Subcutaneous abdominal adipose tissue (tissue), 5 donors: ENCODE data around the gene GRID2IP.

Experiments
- H3K27ac ChIP-seq: one replicate; pipeline ENCODE4 v1.7.0; 2013; ENCODE audit warnings: low read depth, mild to moderate bottlenecking, inconsistent platforms, low read length, moderate library complexity
- H3K27me3 ChIP-seq, 5 donors: one replicate each; pipeline ENCODE4 v1.7.0; 2013; ENCODE audit warnings: low read length in 5 of 5, inconsistent platforms in 1 of 5; ENCODE audit not compliant: control insufficient read depth in 5 of 5, insufficient read depth in 4 of 5
- H3K36me3 ChIP-seq, 5 donors: one replicate each; pipeline ENCODE4 v1.7.0; 2013; ENCODE audit warnings: low read length in 5 of 5; ENCODE audit not compliant: control insufficient read depth in 5 of 5, insufficient read depth in 5 of 5
- H3K4me1 ChIP-seq, 5 donors: one replicate each; pipeline ENCODE4 v1.7.0; 2013; ENCODE audit warnings: low read length in 5 of 5, mild to moderate bottlenecking in 3 of 5, moderate library complexity in 1 of 5; ENCODE audit not compliant: control insufficient read depth in 5 of 5, insufficient read depth in 5 of 5
- H3K4me3 ChIP-seq, 5 donors: one replicate each; pipeline ENCODE4 v1.7.0; 2013; ENCODE audit warnings: low read length in 5 of 5, low read depth in 1 of 5
- H3K9ac ChIP-seq, 5 donors: one replicate each; pipeline ENCODE4 v1.7.0; 2013; ENCODE audit warnings: low read length in 5 of 5, mild to moderate bottlenecking in 4 of 5, moderate library complexity in 3 of 5
- H3K9me3 ChIP-seq, 5 donors: one replicate each; pipeline ENCODE4 v1.7.0; 2013; ENCODE audit warnings: low read length in 5 of 5; ENCODE audit not compliant: control insufficient read depth in 5 of 5
- donor health status: healthy.
- donor health status: healthy.
- donor health status: healthy.
- donor health status: healthy.
- donor health status: healthy.

The GRID2IP gene

DNA sequence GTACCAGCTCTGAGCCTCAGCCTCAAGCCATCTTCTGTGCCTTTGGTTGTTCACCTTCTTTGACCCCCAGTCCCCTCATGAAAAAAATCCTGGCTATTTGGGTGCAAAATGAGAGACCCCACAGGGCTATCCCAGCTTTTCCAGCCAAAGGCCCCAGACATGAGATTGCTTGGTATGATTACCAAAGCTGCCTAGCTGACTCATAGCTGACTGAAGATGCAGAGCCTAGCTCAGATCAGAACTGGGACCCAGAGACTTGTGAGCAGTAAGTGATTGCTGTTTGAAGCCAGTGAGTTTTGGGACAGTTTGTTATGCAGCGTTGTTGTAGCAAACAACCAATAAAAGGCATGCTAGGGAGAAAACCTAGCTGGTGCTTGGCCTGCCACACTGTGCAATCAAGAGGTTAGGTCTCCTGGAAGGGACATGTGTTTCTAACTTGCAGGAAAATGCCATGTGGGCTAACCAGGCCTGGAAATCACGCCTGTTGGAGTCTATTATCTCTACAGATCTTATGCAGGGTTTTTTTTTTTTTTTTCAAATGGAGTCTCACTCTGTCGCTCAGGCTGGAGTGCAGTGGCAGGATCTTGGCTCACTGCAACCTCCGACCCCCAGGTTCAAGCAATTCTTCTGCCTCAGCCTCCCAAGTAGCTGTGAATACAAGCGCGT is 55.5 kb downstream of the GRID2IP start:
- Histone ChIP-seq H3K4me1 (no peaks in the 10 kb centered on the region), H3K4me3 (no peak overlapping the region), H3K36me3 (no peaks in the 10 kb centered on the region), H3K9ac (no peak overlapping the region), H3K27me3 (no peaks in the 10 kb centered on the region), H3K27ac (no peak overlapping the region), H3K9me3 (no peaks in the 10 kb centered on the region)

GRCh38 chr7:6494365-6494764 is 56.9 kb downstream of the GRID2IP start:
- Histone ChIP-seq H3K9ac (no peak overlapping the region), H3K4me3 (no peak overlapping the region), H3K4me1 (no peaks in the 10 kb centered on the region), H3K27me3 (no peaks in the 10 kb centered on the region), H3K9me3 (peaks cover 0 to 5% (median 4%) of the 10 kb centered on the region in 5 donors), H3K27ac (no peak overlapping the region), H3K36me3 (no peaks in the 10 kb centered on the region)

- no peaks in the 10 kb centered on the region for H3K27me3 ChIP-seq
- peaks cover 0 to 6% (median 4%) of the 10 kb centered on the region in 5 donors for H3K9me3 ChIP-seq
- H3K27ac ChIP-seq = no peak overlapping the region
- no peak overlapping the region for H3K4me3 ChIP-seq
- no peak overlapping the region for H3K9ac ChIP-seq
- H3K36me3 ChIP-seq = no peaks in the 10 kb centered on the region
- H3K4me1 ChIP-seq = no peaks in the 10 kb centered on the region
Observed at GRCh38 chr7:6491194-6491593, 60.1 kb downstream of the GRID2IP start.

DNA sequence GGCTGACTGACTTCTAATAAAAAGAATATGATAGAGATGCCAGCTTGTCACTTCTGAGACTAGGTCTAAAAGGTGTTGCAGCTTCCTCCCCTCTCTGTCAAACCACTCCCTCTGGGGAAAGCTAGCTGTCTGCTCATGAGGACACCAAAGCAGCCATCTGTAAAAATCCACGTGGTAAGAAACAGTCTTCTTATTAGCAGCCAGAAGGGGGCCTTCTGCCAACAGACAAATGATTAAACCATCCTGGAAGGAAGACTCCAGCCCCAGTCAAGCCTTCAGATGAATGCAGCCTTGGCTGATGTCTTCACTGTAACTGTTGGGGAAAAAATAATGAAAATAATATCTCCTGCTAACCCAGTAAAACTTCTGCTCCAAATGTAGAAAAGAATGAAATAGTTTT is 61.6 kb downstream of the GRID2IP start:
- Histone ChIP-seq H3K36me3 (no peaks in the 10 kb centered on the region), H3K9ac (no peak overlapping the region), H3K9me3 (peaks cover 0 to 6% (median 4%) of the 10 kb centered on the region in 5 donors), H3K27me3 (no peaks in the 10 kb centered on the region), H3K4me1 (peaks cover 0 to 2% (median under 1%) of the 10 kb centered on the region in 5 donors), H3K4me3 (no peak overlapping the region), H3K27ac (no peak overlapping the region)

DNA sequence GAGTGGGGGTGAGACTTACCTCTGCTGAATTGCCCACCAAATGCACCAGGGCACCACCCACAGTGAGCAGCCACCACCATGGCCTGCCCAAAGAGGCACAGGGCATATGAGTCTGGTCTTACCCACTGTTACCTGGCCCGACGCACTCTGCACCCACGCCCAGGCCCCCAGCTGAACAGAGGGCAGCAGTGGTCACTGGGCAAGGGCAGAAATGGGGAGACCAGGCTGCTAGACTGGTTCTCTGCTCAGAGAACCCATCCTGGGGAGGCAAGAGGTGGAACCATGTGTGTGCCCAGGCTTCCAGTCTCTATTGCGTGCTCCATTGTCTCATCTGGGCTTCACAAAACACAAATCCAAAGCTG is 64.1 kb downstream of the GRID2IP start:
- no peak overlapping the region for H3K9ac ChIP-seq

GRCh38 chr7:6486438-6487183 is 64.7 kb downstream of the GRID2IP start:
- H3K4me1 ChIP-seq = peaks cover 7 to 22% (median 18%) of the 10 kb centered on the region in 5 donors
- H3K27ac ChIP-seq = no peak overlapping the region
- H3K27me3 ChIP-seq = no peaks in the 10 kb centered on the region
- peaks cover 0 to 6% (median 4%) of the 10 kb centered on the region in 5 donors for H3K9me3 ChIP-seq
- H3K36me3 ChIP-seq = peaks cover 0 to under 1% (median 0%) of the 10 kb centered on the region in 5 donors
- H3K9ac ChIP-seq = no peak overlapping the region
- H3K4me3 ChIP-seq = no peak overlapping the region

More for the DNA sequence above, 64.1 kb downstream of the GRID2IP start:
- Histone ChIP-seq H3K27me3 (no peaks in the 10 kb centered on the region), H3K9me3 (peaks cover 0 to 6% (median 4%) of the 10 kb centered on the region in 5 donors), H3K4me3 (no peak overlapping the region), H3K27ac (no peak overlapping the region), H3K4me1 (peaks cover 7 to 19% (median 15%) of the 10 kb centered on the region in 5 donors), H3K36me3 (no peaks in the 10 kb centered on the region)

- Histone ChIP-seq H3K9ac (peak overlapping the region; percentile 73 to 90 (median 84)), H3K36me3 (peaks cover 0 to 2% (median 0%) of the 10 kb centered on the region in 5 donors), H3K27ac (peak overlapping the region; percentile 83)
Observed at GRCh38 chr7:6482743-6483119, 68.5 kb downstream of the GRID2IP start.

DNA sequence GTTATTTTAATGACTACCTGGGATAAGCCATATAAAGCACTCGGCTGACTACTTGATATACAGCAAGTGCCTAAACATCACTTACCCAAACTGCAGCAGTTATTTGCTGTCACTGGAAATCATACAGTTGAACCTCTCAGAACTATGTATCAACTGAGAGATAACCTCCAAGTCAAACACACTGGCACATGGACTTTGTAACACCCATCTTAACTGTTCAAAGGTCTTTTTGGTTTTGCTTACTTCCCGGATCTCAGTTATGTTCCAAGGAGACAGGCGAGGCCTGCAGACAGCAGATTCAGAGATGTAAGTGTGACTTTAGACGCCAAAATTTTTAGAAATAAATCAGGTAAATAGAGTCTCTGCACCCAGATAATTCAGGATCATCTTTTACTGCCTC is 69.0 kb downstream of the GRID2IP start:
- Histone ChIP-seq H3K9me3 (no peaks in the 10 kb centered on the region), H3K9ac (peak overlapping the region in 1 of 5 donors; percentile 73), H3K4me1 (peaks cover 12 to 40% (median 37%) of the 10 kb centered on the region in 5 donors), H3K27ac (peak overlapping the region; percentile 83), H3K36me3 (peaks cover 0 to 2% (median 0%) of the 10 kb centered on the region in 5 donors), H3K27me3 (no peaks in the 10 kb centered on the region), H3K4me3 (peak overlapping the region; percentile 1 to 94 (median 88))

More at GRCh38 chr7:6482743-6483119, 68.5 kb downstream of the GRID2IP start:
- Histone ChIP-seq H3K27me3 (no peaks in the 10 kb centered on the region), H3K9me3 (no peaks in the 10 kb centered on the region), H3K4me3 (peak overlapping the region; percentile 84 to 94 (median 88)), H3K4me1 (peaks cover 12 to 38% (median 37%) of the 10 kb centered on the region in 5 donors)

- Histone ChIP-seq H3K9ac (peak overlapping the region in 2 of 5 donors; percentile 52 to 60), H3K27me3 (no peaks in the 10 kb centered on the region), H3K4me1 (peaks cover 12 to 48% (median 45%) of the 10 kb centered on the region in 5 donors), H3K9me3 (no peaks in the 10 kb centered on the region), H3K27ac (no peak overlapping the region), H3K36me3 (peaks cover 0 to 2% (median 0%) of the 10 kb centered on the region in 5 donors), H3K4me3 (peak overlapping the region in 1 of 5 donors; percentile 4)
Observed at GRCh38 chr7:6481445-6481844, 69.8 kb downstream of the GRID2IP start.

- Histone ChIP-seq H3K9ac (peak overlapping the region in 2 of 5 donors; percentile 8 to 59), H3K4me1 (peaks cover 12 to 57% (median 48%) of the 10 kb centered on the region in 5 donors), H3K27me3 (no peaks in the 10 kb centered on the region), H3K27ac (no peak overlapping the region), H3K4me3 (peak overlapping the region in 1 of 5 donors; percentile 20), H3K36me3 (peaks cover 0 to 2% (median 0%) of the 10 kb centered on the region in 5 donors), H3K9me3 (no peaks in the 10 kb centered on the region)
Observed at GRCh38 chr7:6480323-6480660, 71.0 kb downstream of the GRID2IP start.
